ENCODE measurements around the gene PPP1R9B. TPM values are rescaled to one million over a fixed set of nuclear protein-coding genes. Genes with fewer than 3 reads are reported as not detected.
A peak's percentile ranks its signal among the peaks of the same experiment; 100 is the strongest.

Gene PPP1R9B
- total RNA-seq, 1 donor from 2014 or later: 63.5 TPM

DNA sequence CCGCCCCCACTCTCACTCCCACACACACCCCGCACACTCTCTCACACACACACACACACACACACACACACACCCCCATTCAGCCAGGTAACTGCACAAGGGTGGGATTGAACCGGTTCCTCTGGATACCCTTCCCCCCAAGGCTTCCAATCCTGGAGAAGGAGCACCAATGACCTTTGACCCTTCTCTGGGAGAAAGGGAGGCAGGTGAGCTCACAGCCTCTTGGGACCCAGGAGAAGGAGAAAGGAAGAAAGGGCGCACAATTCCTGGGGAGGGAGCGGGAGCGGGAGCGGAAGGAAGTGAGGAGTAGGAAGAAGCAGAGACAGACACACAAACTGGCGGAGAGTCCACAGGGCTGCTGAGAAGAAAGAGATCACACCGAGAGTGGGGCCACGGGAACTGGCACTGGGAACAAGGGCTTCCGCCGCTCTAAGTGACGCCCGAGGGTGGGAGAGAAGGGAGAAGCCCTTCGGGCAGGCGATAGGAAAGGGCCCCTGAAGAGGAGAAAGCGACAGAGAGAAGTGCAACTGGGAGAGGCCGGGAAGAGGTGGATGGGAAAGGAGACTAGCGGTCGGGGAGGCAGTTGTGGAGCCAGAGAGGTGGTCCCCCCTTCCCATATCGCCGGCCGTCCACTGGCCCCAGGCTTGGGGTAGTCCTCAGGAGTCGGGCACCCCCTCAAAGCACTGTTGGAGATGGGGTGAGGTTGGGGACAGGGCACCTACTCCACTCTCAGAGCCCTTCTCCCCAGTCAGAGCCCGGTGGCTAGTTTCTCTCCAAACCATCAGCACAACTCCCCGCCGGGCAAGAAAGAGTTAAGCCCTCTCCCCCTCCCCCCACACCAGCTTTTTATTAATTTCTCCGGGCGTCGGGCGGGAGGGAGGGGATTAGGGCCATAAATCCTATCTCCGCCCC lies 21.8 kb downstream of the PPP1R9B start:
- TF ChIP-seq, protein P1, sequence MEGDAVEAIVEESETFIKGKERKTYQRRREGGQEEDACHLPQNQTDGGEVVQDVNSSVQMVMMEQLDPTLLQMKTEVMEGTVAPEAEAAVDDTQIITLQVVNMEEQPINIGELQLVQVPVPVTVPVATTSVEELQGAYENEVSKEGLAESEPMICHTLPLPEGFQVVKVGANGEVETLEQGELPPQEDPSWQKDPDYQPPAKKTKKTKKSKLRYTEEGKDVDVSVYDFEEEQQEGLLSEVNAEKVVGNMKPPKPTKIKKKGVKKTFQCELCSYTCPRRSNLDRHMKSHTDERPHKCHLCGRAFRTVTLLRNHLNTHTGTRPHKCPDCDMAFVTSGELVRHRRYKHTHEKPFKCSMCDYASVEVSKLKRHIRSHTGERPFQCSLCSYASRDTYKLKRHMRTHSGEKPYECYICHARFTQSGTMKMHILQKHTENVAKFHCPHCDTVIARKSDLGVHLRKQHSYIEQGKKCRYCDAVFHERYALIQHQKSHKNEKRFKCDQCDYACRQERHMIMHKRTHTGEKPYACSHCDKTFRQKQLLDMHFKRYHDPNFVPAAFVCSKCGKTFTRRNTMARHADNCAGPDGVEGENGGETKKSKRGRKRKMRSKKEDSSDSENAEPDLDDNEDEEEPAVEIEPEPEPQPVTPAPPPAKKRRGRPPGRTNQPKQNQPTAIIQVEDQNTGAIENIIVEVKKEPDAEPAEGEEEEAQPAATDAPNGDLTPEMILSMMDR (IDR thresholded peaks at IDR 0.05): no peak
- Histone ChIP-seq H3K36me3 (no peaks in the 10 kb centered on the region), H3K9me3 (no peaks in the 10 kb centered on the region), H3K4me1 (peaks cover 33 to 43% of the 10 kb centered on the region in 2 donors), H3K4me3 (peak overlapping the region; percentile 54 to 89), H3K27me3 (no peaks in the 10 kb centered on the region), H3K27ac (peak overlapping the region; percentile 2 to 16)
- intact Hi-C loops (cut with DNase I): no loop called here
- DNase-seq (ENCODE audit: low spot score in 2 of 2): no peak

GRCh38 chr17:50127697-50128361 lies 22.6 kb downstream of the PPP1R9B start:
- Histone ChIP-seq H3K4me1 (peaks cover 24 to 36% of the 10 kb centered on the region in 2 donors), H3K4me3 (no peak overlapping the region), H3K36me3 (no peaks in the 10 kb centered on the region), H3K27me3 (no peaks in the 10 kb centered on the region), H3K27ac (no peak overlapping the region), H3K9me3 (no peaks in the 10 kb centered on the region)
- intact Hi-C loops (cut with DNase I): no loop called here
- no peak for DNase-seq (ENCODE audit: low spot score in 2 of 2)
- TF ChIP-seq, protein P1 (IDR thresholded peaks at IDR 0.05): no peak

- H3K9me3 ChIP-seq: no peaks in the 10 kb centered on the region
- H3K4me3 ChIP-seq: no peak overlapping the region
- intact Hi-C loops (cut with DNase I): no loop called here
- H3K36me3 ChIP-seq: no peaks in the 10 kb centered on the region
- peaks cover 14 to 16% of the 10 kb centered on the region in 2 donors for H3K4me1 ChIP-seq
- H3K27ac ChIP-seq: no peak overlapping the region
- no peaks in the 10 kb centered on the region for H3K27me3 ChIP-seq
- no peak for DNase-seq (ENCODE audit: low spot score in 2 of 2)
- TF ChIP-seq, protein P1 (IDR thresholded peaks at IDR 0.05): no peak
Measured at GRCh38 chr17:50125420-50125997, 25.0 kb downstream of the PPP1R9B start.

- intact Hi-C loops (cut with DNase I): no loop called here
- DNase-seq (ENCODE audit: low spot score in 2 of 2): no peak
- peaks cover 3 to 4% of the 10 kb centered on the region in 2 donors for H3K4me1 ChIP-seq
- no peak overlapping the region for H3K4me3 ChIP-seq
- TF ChIP-seq, protein P1 (IDR thresholded peaks at IDR 0.05): no peak
- H3K27ac ChIP-seq: no peak overlapping the region
- no peaks in the 10 kb centered on the region for H3K27me3 ChIP-seq
- no peaks in the 10 kb centered on the region for H3K36me3 ChIP-seq
- H3K9me3 ChIP-seq: no peaks in the 10 kb centered on the region
Measured at GRCh38 chr17:50123649-50124349, 26.7 kb downstream of the PPP1R9B start.

- H3K4me3 ChIP-seq: no peak overlapping the region
- DNase-seq (ENCODE audit: low spot score in 2 of 2): no peak
- TF ChIP-seq, protein P1 (IDR thresholded peaks at IDR 0.05): no peak
- no peaks in the 10 kb centered on the region for H3K36me3 ChIP-seq
- no peaks in the 10 kb centered on the region for H3K4me1 ChIP-seq
- no peak overlapping the region for H3K27ac ChIP-seq
- intact Hi-C loops (cut with DNase I): no loop called here
- H3K9me3 ChIP-seq: no peaks in the 10 kb centered on the region
- no peaks in the 10 kb centered on the region for H3K27me3 ChIP-seq
Measured at GRCh38 chr17:50122945-50123344, 27.5 kb downstream of the PPP1R9B start.
